ENCODE data around the gene IQCK.

- TF ChIP-seq ZNF555 (tag by site-specific recombination; conservative IDR thresholded peaks at IDR 0.05), result no peak
- no peak for TF ChIP-seq ZNF214 (tag by site-specific recombination; IDR thresholded peaks at IDR 0.05; ENCODE audit: borderline replicate concordance)
- TF ChIP-seq CTCF (tag by site-specific recombination; IDR thresholded peaks at IDR 0.05), result no peak
- TF ChIP-seq ZNF639 (tag by site-specific recombination; IDR thresholded peaks at IDR 0.05), result no peak
- no peak for TF ChIP-seq YY1 (tag by site-specific recombination; IDR thresholded peaks at IDR 0.05)
- TF ChIP-seq ZNF791 (tag by site-specific recombination; IDR thresholded peaks at IDR 0.05), result no peak
- no peak for TF ChIP-seq ZNF600 (tag by site-specific recombination; IDR thresholded peaks at IDR 0.05)
- no peak for TF ChIP-seq ZNF561 (tag by site-specific recombination; IDR thresholded peaks at IDR 0.05; ENCODE audit: borderline replicate concordance)
- TF ChIP-seq ZNF629 (tag by site-specific recombination; IDR thresholded peaks at IDR 0.05), result no peak
- no peak for TF ChIP-seq ZNF830 (tag by site-specific recombination; IDR thresholded peaks at IDR 0.05; ENCODE audit: low read depth)
- TF ChIP-seq, protein P1, sequence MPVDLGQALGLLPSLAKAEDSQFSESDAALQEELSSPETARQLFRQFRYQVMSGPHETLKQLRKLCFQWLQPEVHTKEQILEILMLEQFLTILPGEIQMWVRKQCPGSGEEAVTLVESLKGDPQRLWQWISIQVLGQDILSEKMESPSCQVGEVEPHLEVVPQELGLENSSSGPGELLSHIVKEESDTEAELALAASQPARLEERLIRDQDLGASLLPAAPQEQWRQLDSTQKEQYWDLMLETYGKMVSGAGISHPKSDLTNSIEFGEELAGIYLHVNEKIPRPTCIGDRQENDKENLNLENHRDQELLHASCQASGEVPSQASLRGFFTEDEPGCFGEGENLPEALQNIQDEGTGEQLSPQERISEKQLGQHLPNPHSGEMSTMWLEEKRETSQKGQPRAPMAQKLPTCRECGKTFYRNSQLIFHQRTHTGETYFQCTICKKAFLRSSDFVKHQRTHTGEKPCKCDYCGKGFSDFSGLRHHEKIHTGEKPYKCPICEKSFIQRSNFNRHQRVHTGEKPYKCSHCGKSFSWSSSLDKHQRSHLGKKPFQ (tag by site-specific recombination; IDR thresholded peaks at IDR 0.05), result no peak
- no peak for TF ChIP-seq ZNF274 (IDR thresholded peaks at IDR 0.05; ENCODE audit: low read length)
- TF ChIP-seq ZNF274 (tag by site-specific recombination; IDR thresholded peaks at IDR 0.05; ENCODE audit: borderline replicate concordance), result no peak
- TF ChIP-seq, protein P2, sequence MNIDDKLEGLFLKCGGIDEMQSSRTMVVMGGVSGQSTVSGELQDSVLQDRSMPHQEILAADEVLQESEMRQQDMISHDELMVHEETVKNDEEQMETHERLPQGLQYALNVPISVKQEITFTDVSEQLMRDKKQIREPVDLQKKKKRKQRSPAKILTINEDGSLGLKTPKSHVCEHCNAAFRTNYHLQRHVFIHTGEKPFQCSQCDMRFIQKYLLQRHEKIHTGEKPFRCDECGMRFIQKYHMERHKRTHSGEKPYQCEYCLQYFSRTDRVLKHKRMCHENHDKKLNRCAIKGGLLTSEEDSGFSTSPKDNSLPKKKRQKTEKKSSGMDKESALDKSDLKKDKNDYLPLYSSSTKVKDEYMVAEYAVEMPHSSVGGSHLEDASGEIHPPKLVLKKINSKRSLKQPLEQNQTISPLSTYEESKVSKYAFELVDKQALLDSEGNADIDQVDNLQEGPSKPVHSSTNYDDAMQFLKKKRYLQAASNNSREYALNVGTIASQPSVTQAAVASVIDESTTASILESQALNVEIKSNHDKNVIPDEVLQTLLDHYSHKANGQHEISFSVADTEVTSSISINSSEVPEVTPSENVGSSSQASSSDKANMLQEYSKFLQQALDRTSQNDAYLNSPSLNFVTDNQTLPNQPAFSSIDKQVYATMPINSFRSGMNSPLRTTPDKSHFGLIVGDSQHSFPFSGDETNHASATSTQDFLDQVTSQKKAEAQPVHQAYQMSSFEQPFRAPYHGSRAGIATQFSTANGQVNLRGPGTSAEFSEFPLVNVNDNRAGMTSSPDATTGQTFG (tag by site-specific recombination; IDR thresholded peaks at IDR 0.05; ENCODE audit: borderline replicate concordance), result no peak
- TF ChIP-seq MYNN (tag by site-specific recombination; IDR thresholded peaks at IDR 0.05; ENCODE audit: borderline replicate concordance), result no peak
Measured at GRCh38 chr16:19872935-19873334, 154.9 kb downstream of the IQCK start.

Data from HEK293 (cell line).